Measurements from ENCODE around the gene GTF3C4.

- no peak for TF ChIP-seq PBX3 (IDR thresholded peaks at IDR 0.05; ENCODE audit: insufficient replicate concordance, low read depth, low read length)
- no peak for TF ChIP-seq CTCF (IDR thresholded peaks at IDR 0.05 in 2 of 3, conservative IDR thresholded peaks at IDR 0.05 in 1 of 3; ENCODE audit: control insufficient read depth in 2 of 3, extremely low read depth in 1 of 3, insufficient read depth in 1 of 3, low read depth in 3 of 3, low read length in 3 of 3)
- no peak for TF ChIP-seq SRF (IDR thresholded peaks at IDR 0.05; ENCODE audit: low read depth in 2 of 2, low read length in 2 of 2)
Measured at GRCh38 chr9:132627594-132627993, 42.7 kb upstream of the GTF3C4 start.
